ENCODE measurements around the gene FBXW10. TPM values are rescaled to one million over a fixed set of nuclear protein-coding genes. Genes with fewer than 3 reads are reported as not detected.
"Not testable (repeated sequence)": the region's sequence is repeated elsewhere in the genome, so short reads cannot be mapped to it uniquely, and the experiment has no call there.

The FBXW10 gene
- total and polyA plus RNA-seq, 2 of the 8 experiments (the other 6 are each of a cell fraction or from before 2014, with no cell fraction given) = not detected

- H3K36me3 ChIP-seq (ENCODE audit: control insufficient read depth in 2 of 4, insufficient read depth in 4 of 4, low read length in 3 of 4) = peaks cover 0 to 13% (median 3%) of the 10 kb centered on the region in 4 experiments; a peak in 2 of 8 replicates
- H3K23ac ChIP-seq (ENCODE audit: insufficient read length); DNase-seq (ENCODE audit: low read depth in 1 of 2, low spot score in 2 of 2); H3K56ac ChIP-seq (replicated peaks; ENCODE audit: insufficient read length, low read depth, low read length); H3K18ac ChIP-seq (ENCODE audit: extremely low read depth, low read length); H3K27me3 ChIP-seq (replicated peaks in 1 of 4; ENCODE audit: control insufficient read depth in 3 of 4, extremely low read depth in 1 of 4, insufficient read depth in 3 of 4, low read length in 3 of 4); H4K91ac ChIP-seq (replicated peaks; ENCODE audit: insufficient read length, low read length); CTCF ChIA-PET (ENCODE audit: partially characterized antibody); H3K4me2 ChIP-seq (ENCODE audit: insufficient read depth in 1 of 2, low read depth in 2 of 2, low read length in 2 of 2); H2AFZ ChIP-seq (ENCODE audit: low read length); H2BK15ac ChIP-seq (ENCODE audit: low read length); H4K8ac ChIP-seq (ENCODE audit: extremely low read depth, insufficient read depth, low read length); H3K79me2 ChIP-seq (ENCODE audit: control insufficient read depth in 1 of 2, insufficient read depth in 2 of 2, low read length in 2 of 2); H2AK5ac ChIP-seq (ENCODE audit: low read depth, low read length); H3K4me3 ChIP-seq (ENCODE audit: extremely low read depth in 1 of 4, insufficient read depth in 2 of 4, low read depth in 3 of 4, low read length in 4 of 4); H2BK5ac ChIP-seq (ENCODE audit: low read depth, low read length); H4K20me1 ChIP-seq (replicated peaks in 1 of 2; ENCODE audit: control insufficient read depth in 1 of 2, insufficient read depth in 2 of 2, low read length in 2 of 2); H3K4ac ChIP-seq (replicated peaks; ENCODE audit: insufficient read length, low read depth, low read length); H3K27ac ChIP-seq (ENCODE audit: low read depth, low read length); POLR2A ChIA-PET (ENCODE audit: partially characterized antibody); H2BK12ac ChIP-seq (ENCODE audit: low read depth, low read length); H3K4me1 ChIP-seq (replicated peaks in 1 of 4; ENCODE audit: control insufficient read depth in 3 of 4, insufficient read depth in 4 of 4, low read length in 3 of 4); H3K9ac ChIP-seq (replicated peaks in 1 of 4; ENCODE audit: extremely low read depth in 1 of 4, low read depth in 3 of 4, low read length in 3 of 4); H4K5ac ChIP-seq (ENCODE audit: insufficient read length, low read depth, low read length); H3K23me2 ChIP-seq (ENCODE audit: low read depth, low read length); H2BK20ac ChIP-seq (ENCODE audit: low read length); H2BK120ac ChIP-seq (replicated peaks; ENCODE audit: low read depth, low read length); H3K9me3 ChIP-seq (ENCODE audit: insufficient read depth in 2 of 2, low read depth in 1 of 2, low read length in 1 of 2); H3K79me1 ChIP-seq (ENCODE audit: low read depth, low read length); H3K14ac ChIP-seq (ENCODE audit: insufficient read length): not testable (repeated sequence)
- 100% methylated on average over 1 of the region's 1 CpG; no CpG with 5 or more reads in 1 of the 2 experiments for WGBS, 2 experiments (ENCODE audit: extremely low coverage in 1 of 2, insufficient coverage in 1 of 2, insufficient read length in 1 of 2, insufficient replicate concordance in 2 of 2, low coverage in 1 of 2, low lambda C conversion rate in 2 of 2, missing lambda C conversion rate in 1 of 2)
- FAIRE-seq = peak; percentile 88
- TF ChIP-seq RAD21 (IDR thresholded peaks at IDR 0.05 in 1 of 2, conservative IDR thresholded peaks at IDR 0.05 in 1 of 2; ENCODE audit: low read depth in 2 of 2, low read length in 2 of 2) = 0 out of 4 replicates have a peak, but pooled peaks of 1 of the 2 experiments have one; percentile 26
Measured at GRCh38 chr17:18791402-18791801, 47.5 kb downstream of the FBXW10 start.

GRCh38 chr17:18794841-18795240, 51.0 kb downstream of the FBXW10 start:
- H4K8ac ChIP-seq (ENCODE audit: extremely low read depth, insufficient read depth, low read length); POLR2A ChIA-PET (ENCODE audit: partially characterized antibody); H3K79me2 ChIP-seq (ENCODE audit: control insufficient read depth in 1 of 2, insufficient read depth in 2 of 2, low read length in 2 of 2); FAIRE-seq; H3K56ac ChIP-seq (replicated peaks; ENCODE audit: insufficient read length, low read depth, low read length); H4K91ac ChIP-seq (replicated peaks; ENCODE audit: insufficient read length, low read length); H3K27ac ChIP-seq (ENCODE audit: low read depth, low read length); H3K9me3 ChIP-seq (ENCODE audit: insufficient read depth in 2 of 2, low read depth in 1 of 2, low read length in 1 of 2); H4K5ac ChIP-seq (ENCODE audit: insufficient read length, low read depth, low read length); DNase-seq (ENCODE audit: low read depth in 1 of 2, low spot score in 2 of 2); H2BK12ac ChIP-seq (ENCODE audit: low read depth, low read length); H3K9ac ChIP-seq (replicated peaks in 1 of 4; ENCODE audit: extremely low read depth in 1 of 4, low read depth in 3 of 4, low read length in 3 of 4); H2BK5ac ChIP-seq (ENCODE audit: low read depth, low read length); H3K27me3 ChIP-seq (replicated peaks in 1 of 4; ENCODE audit: control insufficient read depth in 3 of 4, extremely low read depth in 1 of 4, insufficient read depth in 3 of 4, low read length in 3 of 4); H3K79me1 ChIP-seq (ENCODE audit: low read depth, low read length); H3K4me3 ChIP-seq (ENCODE audit: extremely low read depth in 1 of 4, insufficient read depth in 2 of 4, low read depth in 3 of 4, low read length in 4 of 4); H3K4ac ChIP-seq (replicated peaks; ENCODE audit: insufficient read length, low read depth, low read length); H3K14ac ChIP-seq (ENCODE audit: insufficient read length); H2BK20ac ChIP-seq (ENCODE audit: low read length); H2BK120ac ChIP-seq (replicated peaks; ENCODE audit: low read depth, low read length); H3K23me2 ChIP-seq (ENCODE audit: low read depth, low read length); H3K18ac ChIP-seq (ENCODE audit: extremely low read depth, low read length); H2AFZ ChIP-seq (ENCODE audit: low read length); H3K4me2 ChIP-seq (ENCODE audit: insufficient read depth in 1 of 2, low read depth in 2 of 2, low read length in 2 of 2); H4K20me1 ChIP-seq (replicated peaks in 1 of 2; ENCODE audit: control insufficient read depth in 1 of 2, insufficient read depth in 2 of 2, low read length in 2 of 2); H2BK15ac ChIP-seq (ENCODE audit: low read length); H3K23ac ChIP-seq (ENCODE audit: insufficient read length); H3K4me1 ChIP-seq (replicated peaks in 1 of 4; ENCODE audit: control insufficient read depth in 3 of 4, insufficient read depth in 4 of 4, low read length in 3 of 4); H2AK5ac ChIP-seq (ENCODE audit: low read depth, low read length): not testable (repeated sequence)
- CTCF ChIA-PET (ENCODE audit: partially characterized antibody) = interaction anchor here (0.6 kb wide), 1 partner anchor 69 kb away, joined by 3 read pairs; no protein-coding TSS in a partner anchor
- peaks cover 0 to 23% (median 7%) of the 10 kb centered on the region in 4 experiments; a peak in 5 of 8 replicates for H3K36me3 ChIP-seq (ENCODE audit: control insufficient read depth in 2 of 4, insufficient read depth in 4 of 4, low read length in 3 of 4)
- WGBS, 2 experiments (ENCODE audit: extremely low coverage in 1 of 2, insufficient coverage in 1 of 2, insufficient read length in 1 of 2, insufficient replicate concordance in 2 of 2, low coverage in 1 of 2, low lambda C conversion rate in 2 of 2, missing lambda C conversion rate in 1 of 2) = 80% methylated on average over 3 of the region's 4 CpGs; no CpG with 5 or more reads in 1 of the 2 experiments
